Kidney (tissue), 14 donors: ENCODE measurements around the gene RETSAT. TPM values are rescaled to one million over a fixed set of nuclear protein-coding genes. Genes with fewer than 3 reads are reported as not detected.

Source experiments
- DNase-seq, 5 donors: peaks; one replicate each; pipeline ENCODE4 v3.0.0-alpha.2; 2013 to 2020
- FAIRE-seq: peaks from 2 replicates; lab custom pipeline; 2012; peaks lifted over from hg19 to GRCh38; lab: Jason Lieb, UNC
- H3K27ac ChIP-seq, 2 donors: one replicate each; pipeline ENCODE4 v1.7.0; 2013; ENCODE audit warnings: low read depth in 2 of 2, low read length in 2 of 2, inconsistent platforms in 1 of 2
- H3K27me3 ChIP-seq: one replicate; pipeline ENCODE4 v1.7.1; 2013; ENCODE audit warnings: low read length, inconsistent platforms; ENCODE audit not compliant: control insufficient read depth, insufficient read depth
- H3K36me3 ChIP-seq, 3 donors: one replicate each; pipeline versions ENCODE4 v1.7.0 to v1.7.1; 2013; ENCODE audit warnings: low read length in 3 of 3, control low read depth in 1 of 3, inconsistent platforms in 1 of 3; ENCODE audit not compliant: insufficient read depth in 3 of 3, control insufficient read depth in 2 of 3
- H3K4me1 ChIP-seq, 3 donors: one replicate each; pipeline versions ENCODE4 v1.7.0 to v1.7.1; 2013; ENCODE audit warnings: low read length in 3 of 3, inconsistent platforms in 1 of 3, low read depth in 1 of 3; ENCODE audit not compliant: control insufficient read depth in 2 of 3, insufficient read depth in 2 of 3
- H3K4me3 ChIP-seq, 3 donors: one replicate each; pipeline versions ENCODE4 v1.7.0 to v1.8.1; 2013; ENCODE audit warnings: low read length in 3 of 3, control low read depth in 1 of 3, inconsistent platforms in 1 of 3
- H3K9ac ChIP-seq, 3 donors: one replicate each; pipeline versions ENCODE4 v1.7.0 to v1.7.1; 2013; ENCODE audit warnings: low read length in 3 of 3, control low read depth in 1 of 3, inconsistent platforms in 1 of 3
- H3K9me3 ChIP-seq, 3 donors: one replicate each; pipeline versions ENCODE4 v1.7.0 to v1.7.1; 2013; ENCODE audit warnings: low read length in 3 of 3, control low read depth in 1 of 3, inconsistent platforms in 1 of 3; ENCODE audit not compliant: control insufficient read depth in 2 of 3, insufficient read depth in 1 of 3
- CTCF ChIP-seq: IDR thresholded peaks from 3 replicates; pipeline ENCODE4 v1.5.1; 2012; ENCODE audit warnings: mild to moderate bottlenecking, moderate library complexity, borderline replicate concordance; ENCODE audit not compliant: insufficient read depth; ENCODE audit errors: extremely low read depth
- intact Hi-C: fragments of 100-400 bp; cut with DNase I; formaldehyde crosslinking; loops from one replicate; pipeline ENCODE4 v1.11.1; 2022
- polyA plus RNA-seq: library from polyadenylated mRNA; stranded (reverse); fragments of 350-450 nt; fragmentation: Illumina TruSeq; extraction: RNeasy Lipid Tissue Mini Kit (QIAGEN cat#74804); gene quantifications from one replicate; pipeline ENCODE4 v1.2.3, GENCODE V29; 2014; ENCODE audit warnings: low read depth, low replicate concordance; ENCODE audit not compliant: insufficient read depth
- total RNA-seq: library from RNA; stranded (reverse); fragmentation: NEBNext Ultra II Directional; extraction: Animal tissue kit (Norgen Biotek cat#: 25700); gene quantifications from one replicate; pipeline ENCODE4 v1.2.1, GENCODE V29; 2021
- donor health status: control.
- donor health status: control.
- donor health status: control.
- donor health status: control.
- donor health status: control.
- donor health status: DM: yes; HTN: yes; CAD: no.
- donor health status: Normal renal cell carcinoma (clear cell type).

The RETSAT gene
- total and polyA plus RNA-seq, 2 donors from 2014 or later: 42.9 to 53.9 TPM

GRCh38 chr2:85302121-85302520 lies 52.2 kb downstream of the RETSAT start:
- FAIRE-seq (no peak), DNase-seq (no peak)
- intact Hi-C loops: loop anchor here (10.0 kb wide), 1 partner anchor 237 kb away; no protein-coding TSS in a partner anchor
- TF ChIP-seq CTCF: no peak
- Histone ChIP-seq H3K27me3 (no peaks in the 10 kb centered on the region), H3K4me1 (no peaks in the 10 kb centered on the region), H3K27ac (no peak overlapping the region), H3K9ac (no peak overlapping the region), H3K4me3 (no peak overlapping the region), H3K9me3 (no peaks in the 10 kb centered on the region), H3K36me3 (peaks cover 0 to 3% (median 0%) of the 10 kb centered on the region in 3 donors)

Other genes starting within 250 kb of the RETSAT start
- 12.5 TPM for gene TCF7L1, start 221.1 kb downstream of the RETSAT start, total RNA-seq
- gene TCF7L1, start 221.1 kb downstream of the RETSAT start, polyA plus RNA-seq: 10.2 TPM
- 175 TPM for gene TGOLN2, start 26.5 kb downstream of the RETSAT start, total RNA-seq
- gene TGOLN2, start 26.5 kb downstream of the RETSAT start, polyA plus RNA-seq: 71.8 TPM
- 15.3 TPM for gene ELMOD3, start 241 bp upstream of the RETSAT start, total RNA-seq
- gene ELMOD3, start 241 bp upstream of the RETSAT start, polyA plus RNA-seq: 17.0 TPM
- gene CAPG, start 55.8 kb upstream of the RETSAT start, total RNA-seq: 377 TPM
- gene CAPG, start 55.8 kb upstream of the RETSAT start, polyA plus RNA-seq: 361 TPM
- gene SH2D6, start 64.2 kb upstream of the RETSAT start, total RNA-seq: 0.98 TPM
- gene SH2D6, start 64.2 kb upstream of the RETSAT start, polyA plus RNA-seq: 3.2 TPM
- 300 TPM for gene MAT2A, start 184.6 kb upstream of the RETSAT start, total RNA-seq
- gene MAT2A, start 184.6 kb upstream of the RETSAT start, polyA plus RNA-seq: 155 TPM
- gene GGCX, start 207.0 kb upstream of the RETSAT start, total RNA-seq: 50.7 TPM
- 27.8 TPM for gene GGCX, start 207.0 kb upstream of the RETSAT start, polyA plus RNA-seq
- gene VAMP8, start 223.1 kb upstream of the RETSAT start, total RNA-seq: 196 TPM
- gene VAMP8, start 223.1 kb upstream of the RETSAT start, polyA plus RNA-seq: 604 TPM
- gene VAMP5, start 229.9 kb upstream of the RETSAT start, total RNA-seq: 46.0 TPM
- 145 TPM for gene VAMP5, start 229.9 kb upstream of the RETSAT start, polyA plus RNA-seq
- 89.9 TPM for gene RNF181, start 241.2 kb upstream of the RETSAT start, total RNA-seq
- 407 TPM for gene RNF181, start 241.2 kb upstream of the RETSAT start, polyA plus RNA-seq
- gene TMEM150A, start 248.2 kb upstream of the RETSAT start, total RNA-seq: 23.1 TPM
- gene TMEM150A, start 248.2 kb upstream of the RETSAT start, polyA plus RNA-seq: 61.2 TPM